ENCODE measurements around the gene MRPL48.

MRPL48 gene

GRCh38 chr11:73893041-73893440 is 105.4 kb downstream of the MRPL48 start:
- DNase-seq (ENCODE audit: low read depth): no peak

- no peak for DNase-seq (ENCODE audit: low read depth)
These were observed 107.2 kb downstream of the MRPL48 start for GRCh38 chr11:73894725-73895335.

DNA sequence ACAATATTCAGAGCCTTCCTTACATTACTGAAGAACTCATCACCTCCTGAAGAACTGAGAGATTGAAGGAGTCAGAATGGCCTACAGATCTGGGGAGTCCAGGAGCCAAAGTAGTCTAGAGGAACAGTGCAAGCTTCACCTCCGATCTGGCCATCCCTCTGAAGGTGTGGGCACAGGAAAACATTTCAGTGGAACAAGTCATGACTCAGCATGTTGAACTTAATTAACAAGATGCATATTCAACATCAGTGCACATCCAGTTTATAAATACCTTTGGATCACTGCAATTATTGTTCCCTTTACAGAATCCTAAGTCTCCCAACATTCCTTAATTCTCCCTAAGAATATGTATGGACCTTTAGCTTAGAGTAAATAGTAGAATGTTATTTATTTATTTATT is 114.6 kb downstream of the MRPL48 start:
- DNase-seq (ENCODE audit: low read depth): no peak

GRCh38 chr11:73907191-73907590 is 119.5 kb downstream of the MRPL48 start:
- peak; percentile 70 for DNase-seq (ENCODE audit: low read depth)

- DNase-seq (ENCODE audit: low read depth): no peak
These were observed 124.4 kb downstream of the MRPL48 start for GRCh38 chr11:73912026-73912425.

DNA sequence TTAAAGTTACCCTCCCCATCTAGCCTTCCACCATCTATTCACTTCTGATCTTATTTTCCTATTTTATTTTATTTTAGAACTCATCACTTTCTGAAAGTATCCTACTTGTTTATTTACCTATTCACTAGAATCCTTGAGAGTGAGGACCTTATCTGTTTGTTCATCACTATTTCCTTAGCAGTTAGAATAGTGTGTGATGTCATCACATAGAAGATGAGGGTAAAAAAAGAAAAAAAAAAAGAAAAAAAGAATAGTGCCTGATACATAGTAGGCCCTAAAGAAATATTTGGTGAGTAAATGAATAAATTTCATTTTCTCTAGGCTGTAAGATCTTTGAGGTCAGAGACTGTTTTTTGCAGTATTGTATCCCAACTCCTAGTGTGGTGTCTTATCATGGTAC is 125.8 kb downstream of the MRPL48 start:
- no peak for DNase-seq (ENCODE audit: low read depth)

DNA sequence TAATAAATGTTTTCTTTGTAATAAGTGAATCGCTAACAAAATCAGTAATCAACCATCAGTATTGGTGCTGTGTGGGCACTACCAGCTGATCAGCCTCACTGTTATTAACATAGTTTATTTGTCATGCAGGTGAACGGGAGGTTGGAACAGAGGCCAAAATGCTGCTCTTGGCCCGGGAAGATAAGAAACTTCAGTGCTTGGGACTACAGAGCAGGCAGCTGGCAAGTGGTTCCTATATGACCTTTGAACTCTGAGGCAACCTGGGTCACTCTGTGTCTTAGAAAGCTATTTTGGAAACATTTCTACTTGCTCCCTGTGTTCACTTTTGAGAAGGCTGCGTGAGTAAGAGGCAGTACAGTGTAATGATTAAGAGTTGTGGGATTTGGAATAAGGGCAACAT is 126.6 kb downstream of the MRPL48 start:
- DNase-seq (ENCODE audit: low read depth): no peak
